GM10266 (cell line): Measurements from ENCODE around the gene HOXC10.

ENCODE experiments used
- DNase-seq: peaks from one replicate; pipeline ENCODE4 v3.0.0; 2012; ENCODE audit errors: extremely low spot score
- CTCF ChIP-seq: IDR thresholded peaks from 2 replicates; pipeline ENCODE4 v1.5.1; 2012; ENCODE audit warnings: mild to moderate bottlenecking, low read depth; ENCODE audit not compliant: control insufficient read depth, insufficient read depth; ENCODE audit errors: missing control alignments

The HOXC10 gene

DNA sequence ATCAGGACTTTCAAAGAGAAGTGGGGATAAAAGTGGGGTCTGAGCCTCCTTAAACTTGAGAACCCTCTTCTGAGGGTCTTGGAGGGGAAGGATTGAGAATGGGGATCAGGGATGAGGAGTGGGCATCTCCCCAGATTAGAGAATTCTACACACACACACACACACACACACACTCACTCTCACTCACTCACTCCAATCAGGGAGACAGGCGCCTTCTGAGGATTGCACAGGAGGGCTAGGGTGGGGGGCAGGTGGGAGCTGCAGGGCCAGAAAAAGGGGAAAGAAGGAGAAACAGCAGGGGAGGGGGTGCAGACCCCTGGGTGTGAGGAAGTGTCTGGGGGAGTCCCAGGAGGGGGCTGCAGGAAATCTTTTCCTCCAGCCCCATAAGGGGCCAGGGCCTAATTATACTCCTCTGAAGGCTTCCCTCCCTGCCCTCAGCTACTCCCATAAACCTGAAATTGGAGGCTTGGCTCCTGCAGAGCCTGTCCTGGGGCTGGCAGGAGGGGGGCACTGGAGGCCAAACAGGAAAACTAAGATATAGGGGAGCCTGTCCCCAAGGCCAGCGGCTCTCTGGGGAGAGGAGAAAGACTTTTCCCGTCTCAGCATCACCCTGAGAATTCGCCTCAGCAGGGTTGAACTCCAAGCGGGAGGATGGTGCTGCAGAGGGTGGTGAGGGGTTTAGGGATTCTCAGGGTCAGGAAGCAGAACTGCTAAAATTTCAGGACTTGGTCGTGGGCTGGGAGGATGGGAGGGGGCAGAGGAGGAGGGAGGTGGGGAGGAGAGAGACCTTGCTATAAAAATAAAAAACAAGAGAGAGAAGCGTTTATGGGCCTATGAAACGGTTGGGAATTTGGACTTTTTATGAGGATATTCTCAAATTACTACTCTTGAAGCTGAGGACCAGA lies 16.6 kb downstream of the HOXC10 start:
- TF ChIP-seq CTCF: no peak
- DNase-seq: no peak

DNA sequence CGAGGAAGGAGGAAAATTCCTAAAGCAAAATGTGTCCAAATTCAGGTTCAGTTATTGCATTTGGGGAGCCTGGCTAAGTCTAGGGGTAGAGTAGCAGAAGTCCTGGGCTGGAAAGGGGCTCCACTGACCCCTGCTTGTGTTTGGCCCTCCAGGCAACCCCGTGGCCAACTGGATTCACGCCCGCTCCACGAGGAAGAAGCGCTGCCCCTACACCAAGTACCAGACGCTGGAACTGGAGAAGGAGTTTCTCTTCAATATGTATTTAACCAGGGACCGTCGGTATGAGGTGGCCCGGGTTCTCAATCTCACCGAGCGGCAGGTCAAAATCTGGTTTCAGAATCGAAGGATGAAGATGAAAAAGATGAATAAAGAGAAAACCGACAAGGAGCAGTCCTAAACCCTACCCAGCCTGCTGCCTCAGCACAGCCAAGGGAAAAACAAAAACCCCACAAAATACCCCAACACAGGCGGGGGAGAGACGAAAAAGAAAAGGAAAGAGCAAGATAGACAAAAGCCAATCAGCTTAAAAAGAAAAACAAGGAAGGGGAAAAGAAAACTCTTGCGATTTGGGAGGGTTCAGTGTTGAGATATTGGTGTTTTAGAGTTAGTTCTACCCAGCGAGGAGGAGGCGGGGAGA lies 17.4 kb downstream of the HOXC10 start:
- TF ChIP-seq CTCF: no peak

DNA sequence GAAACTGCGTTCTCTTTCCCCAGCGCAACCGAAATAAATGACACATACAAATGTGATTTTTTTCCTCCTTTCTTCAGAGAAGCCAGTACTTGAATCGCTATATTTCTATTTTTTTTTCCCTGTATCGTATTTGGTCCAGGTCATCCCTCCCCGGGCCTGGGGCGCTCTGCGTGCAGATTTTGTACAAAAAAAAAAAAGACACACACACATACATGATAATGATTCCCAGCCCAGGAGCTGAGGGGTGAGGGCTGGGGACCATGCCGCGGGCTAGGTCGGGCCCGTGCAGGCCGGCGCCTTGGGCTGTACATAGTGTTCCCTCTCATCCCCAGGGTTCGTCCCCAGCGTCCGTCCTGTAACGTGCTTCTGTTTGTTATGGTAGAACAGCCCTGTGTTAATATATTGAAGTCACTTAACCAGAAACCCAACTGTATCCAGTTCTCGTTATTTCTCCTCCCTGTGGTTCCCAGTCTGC lies 18.0 kb downstream of the HOXC10 start:
- DNase-seq: no peak
- TF ChIP-seq CTCF: no peak

More for the DNA sequence above, 17.4 kb downstream of the HOXC10 start:
- DNase-seq: no peak

- no peak for DNase-seq
- no peak for TF ChIP-seq CTCF
Measured at GRCh38 chr12:54003625-54004024, 18.7 kb downstream of the HOXC10 start.

GRCh38 chr12:54004063-54004840 lies 19.3 kb downstream of the HOXC10 start:
- DNase-seq: no peak
- TF ChIP-seq CTCF: peak; percentile 31

- DNase-seq: no peak
- TF ChIP-seq CTCF: no peak
Measured at GRCh38 chr12:54004841-54005530, 20.0 kb downstream of the HOXC10 start.
